Measurements from ENCODE around the gene C1orf87.

The C1orf87 gene

GRCh38 chr1:60073605-60074278, at the start of gene C1orf87:
Gene C1orf87 (minus strand): TSS chr1:60073770. CDS start chr1:60072643, 1,127 bp downstream.
- no peak for DNase-seq

- no peak for DNase-seq
Measured at GRCh38 chr1:60118085-60118484, 44.5 kb upstream of the C1orf87 start.

GRCh38 chr1:60114745-60115318, 41.3 kb upstream of the C1orf87 start:
- no peak for DNase-seq

- DNase-seq = no peak
Measured at GRCh38 chr1:60113596-60113995, 40.0 kb upstream of the C1orf87 start.

- no peak for DNase-seq
Measured at GRCh38 chr1:60113028-60113427, 39.5 kb upstream of the C1orf87 start.

GRCh38 chr1:60111716-60112115, 38.1 kb upstream of the C1orf87 start:
- DNase-seq = no peak

- no peak for DNase-seq
Measured at GRCh38 chr1:60111118-60111517, 37.5 kb upstream of the C1orf87 start.

- DNase-seq = peak; percentile 49
Measured at GRCh38 chr1:60108196-60108595, 34.6 kb upstream of the C1orf87 start.

- DNase-seq = peak; percentile 59
Measured at GRCh38 chr1:60103186-60103585, 29.6 kb upstream of the C1orf87 start.

GRCh38 chr1:60102267-60103061, 28.9 kb upstream of the C1orf87 start:
- DNase-seq = peak; percentile 15

- DNase-seq = no peak
Measured at GRCh38 chr1:60101516-60101915, 27.9 kb upstream of the C1orf87 start.

GRCh38 chr1:60091195-60091715, 17.7 kb upstream of the C1orf87 start:
- DNase-seq = no peak

GRCh38 chr1:60090655-60091054, 17.1 kb upstream of the C1orf87 start:
- no peak for DNase-seq

- no peak for DNase-seq
Measured at GRCh38 chr1:60088620-60089155, 15.1 kb upstream of the C1orf87 start.

GRCh38 chr1:60087681-60088080, 14.1 kb upstream of the C1orf87 start:
- no peak for DNase-seq

- DNase-seq = no peak
Measured at GRCh38 chr1:60078182-60078581, 4.6 kb upstream of the C1orf87 start.

GRCh38 chr1:60071296-60071695, 2.3 kb downstream of the C1orf87 start:
- no peak for DNase-seq

- no peak for DNase-seq
Measured at GRCh38 chr1:60069691-60070090, 3.9 kb downstream of the C1orf87 start.

- DNase-seq = peak; percentile 20
Measured at GRCh38 chr1:60068393-60069045, 5.1 kb downstream of the C1orf87 start.

GRCh38 chr1:60066001-60066400, 7.6 kb downstream of the C1orf87 start:
- no peak for DNase-seq

- DNase-seq = peak; percentile 22
Measured at GRCh38 chr1:60065199-60065598, 8.4 kb downstream of the C1orf87 start.

- DNase-seq = no peak
Measured at GRCh38 chr1:60063561-60063960, 10.0 kb downstream of the C1orf87 start.

- DNase-seq = peak; percentile 94
Measured at GRCh38 chr1:60059468-60059867, 14.1 kb downstream of the C1orf87 start.
